ENCODE measurements around the gene ACSS1.

The ACSS1 gene

DNA sequence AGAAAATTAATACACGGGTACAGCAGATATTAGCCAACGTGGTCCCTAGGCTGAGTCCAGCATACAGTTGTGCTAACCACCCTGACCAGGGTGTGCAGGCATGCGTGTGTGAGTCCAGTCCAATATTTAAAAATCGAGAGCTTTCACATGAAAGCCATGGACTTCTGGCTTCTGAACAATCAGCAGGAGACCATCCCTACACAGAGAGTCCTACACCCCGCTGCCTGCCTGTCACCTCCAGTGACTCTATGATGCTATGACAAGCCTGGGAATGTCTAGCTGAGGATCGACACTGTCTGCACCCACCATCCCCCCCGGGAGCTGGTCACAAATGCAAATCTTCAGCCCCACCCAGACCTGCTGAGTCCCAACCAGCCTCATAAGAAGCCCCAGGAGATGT, 7.9 kb downstream of the ACSS1 start:
- TF ChIP-seq, protein P1, sequence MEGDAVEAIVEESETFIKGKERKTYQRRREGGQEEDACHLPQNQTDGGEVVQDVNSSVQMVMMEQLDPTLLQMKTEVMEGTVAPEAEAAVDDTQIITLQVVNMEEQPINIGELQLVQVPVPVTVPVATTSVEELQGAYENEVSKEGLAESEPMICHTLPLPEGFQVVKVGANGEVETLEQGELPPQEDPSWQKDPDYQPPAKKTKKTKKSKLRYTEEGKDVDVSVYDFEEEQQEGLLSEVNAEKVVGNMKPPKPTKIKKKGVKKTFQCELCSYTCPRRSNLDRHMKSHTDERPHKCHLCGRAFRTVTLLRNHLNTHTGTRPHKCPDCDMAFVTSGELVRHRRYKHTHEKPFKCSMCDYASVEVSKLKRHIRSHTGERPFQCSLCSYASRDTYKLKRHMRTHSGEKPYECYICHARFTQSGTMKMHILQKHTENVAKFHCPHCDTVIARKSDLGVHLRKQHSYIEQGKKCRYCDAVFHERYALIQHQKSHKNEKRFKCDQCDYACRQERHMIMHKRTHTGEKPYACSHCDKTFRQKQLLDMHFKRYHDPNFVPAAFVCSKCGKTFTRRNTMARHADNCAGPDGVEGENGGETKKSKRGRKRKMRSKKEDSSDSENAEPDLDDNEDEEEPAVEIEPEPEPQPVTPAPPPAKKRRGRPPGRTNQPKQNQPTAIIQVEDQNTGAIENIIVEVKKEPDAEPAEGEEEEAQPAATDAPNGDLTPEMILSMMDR (IDR thresholded peaks at IDR 0.05): no peak
- peaks cover 32 to 36% of the 10 kb centered on the region in 2 experiments for H3K4me1 ChIP-seq (ENCODE audit: control insufficient read depth in 1 of 2, insufficient read depth in 1 of 2, low read depth in 1 of 2, low read length in 1 of 2)
- H3K27ac ChIP-seq: no peak overlapping the region
- no peaks in the 10 kb centered on the region for H3K9me3 ChIP-seq
- H3K27me3 ChIP-seq: no peaks in the 10 kb centered on the region
- peaks cover 12% of the 10 kb centered on the region for H3K36me3 ChIP-seq
- H3K4me3 ChIP-seq (ENCODE audit: low read depth in 1 of 2, low read length in 1 of 2): no peak overlapping the region

DNA sequence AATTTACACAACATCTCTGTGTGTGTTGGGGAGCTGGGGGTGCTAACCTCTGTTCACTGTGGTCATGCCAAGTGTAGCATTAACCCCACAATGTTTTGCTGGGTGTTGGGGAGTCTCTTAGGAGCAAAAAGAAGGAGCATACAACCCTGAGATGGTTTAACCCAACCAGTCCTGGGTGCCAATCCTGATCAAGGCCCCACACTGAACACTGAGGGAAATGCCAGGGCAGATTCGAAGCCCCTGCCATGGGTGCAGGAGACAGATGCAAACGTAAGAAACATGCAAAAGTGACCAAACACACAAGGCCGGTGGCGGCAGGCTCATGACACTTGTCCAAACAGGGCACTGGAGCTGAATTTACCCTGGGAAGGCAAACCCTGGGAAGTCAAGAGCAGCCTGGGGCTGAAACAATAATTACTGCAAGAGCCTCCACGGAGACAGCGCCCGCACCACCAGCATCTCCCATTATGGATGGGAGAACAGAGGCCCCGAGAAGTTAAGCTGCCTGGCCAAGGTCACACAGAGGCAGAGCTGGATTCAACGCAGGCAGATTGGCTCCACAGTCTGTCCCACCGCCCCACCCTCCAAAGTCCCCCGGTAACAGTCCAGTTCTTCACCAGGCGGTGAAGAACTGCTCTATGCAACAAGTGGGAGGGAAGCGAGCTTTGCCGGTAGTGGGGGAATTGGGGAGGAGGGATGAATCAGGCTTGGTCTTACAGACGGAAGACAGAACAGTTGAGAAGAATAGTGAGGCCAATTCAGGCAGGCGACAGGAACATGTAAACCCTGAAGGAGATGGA, 8.5 kb downstream of the ACSS1 start:
- H3K9me3 ChIP-seq: no peaks in the 10 kb centered on the region
- no peak overlapping the region for H3K27ac ChIP-seq
- H3K36me3 ChIP-seq: peaks cover 12% of the 10 kb centered on the region
- no peak overlapping the region for H3K4me3 ChIP-seq (ENCODE audit: low read depth in 1 of 2, low read length in 1 of 2)
- TF ChIP-seq, protein P1 (IDR thresholded peaks at IDR 0.05): no peak
- H3K27me3 ChIP-seq: no peaks in the 10 kb centered on the region
- H3K4me1 ChIP-seq (ENCODE audit: control insufficient read depth in 1 of 2, insufficient read depth in 1 of 2, low read depth in 1 of 2, low read length in 1 of 2): peaks cover 37 to 41% of the 10 kb centered on the region in 2 experiments

DNA sequence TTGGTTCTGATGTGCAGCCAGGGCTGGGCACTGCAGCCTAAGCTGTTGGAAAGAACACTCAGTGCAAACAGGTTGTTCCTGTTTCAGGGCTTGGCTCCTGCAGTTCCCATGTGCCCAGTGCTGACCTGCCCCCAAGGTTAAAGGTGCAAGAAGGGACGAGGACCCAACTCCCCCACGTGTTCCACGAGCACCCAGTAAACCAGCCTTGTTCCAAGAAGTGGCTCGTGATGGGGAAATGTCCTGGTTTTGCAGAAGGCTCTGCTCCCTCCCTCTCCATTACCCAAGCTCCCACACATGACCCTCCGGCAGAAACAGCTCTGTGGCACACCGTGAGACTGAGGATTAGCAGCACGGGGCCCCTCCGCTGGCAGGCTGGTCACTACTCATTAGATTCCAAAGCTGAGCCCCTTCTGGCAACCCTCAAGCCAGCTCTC, 9.4 kb downstream of the ACSS1 start:
- no peaks in the 10 kb centered on the region for H3K9me3 ChIP-seq
- TF ChIP-seq, protein P1 (IDR thresholded peaks at IDR 0.05): no peak
- H3K4me3 ChIP-seq (ENCODE audit: low read depth in 1 of 2, low read length in 1 of 2): no peak overlapping the region
- H3K4me1 ChIP-seq (ENCODE audit: control insufficient read depth in 1 of 2, insufficient read depth in 1 of 2, low read depth in 1 of 2, low read length in 1 of 2): peaks cover 33 to 41% of the 10 kb centered on the region in 2 experiments
- no peak overlapping the region for H3K27ac ChIP-seq
- peaks cover 12% of the 10 kb centered on the region for H3K36me3 ChIP-seq
- no peaks in the 10 kb centered on the region for H3K27me3 ChIP-seq

DNA sequence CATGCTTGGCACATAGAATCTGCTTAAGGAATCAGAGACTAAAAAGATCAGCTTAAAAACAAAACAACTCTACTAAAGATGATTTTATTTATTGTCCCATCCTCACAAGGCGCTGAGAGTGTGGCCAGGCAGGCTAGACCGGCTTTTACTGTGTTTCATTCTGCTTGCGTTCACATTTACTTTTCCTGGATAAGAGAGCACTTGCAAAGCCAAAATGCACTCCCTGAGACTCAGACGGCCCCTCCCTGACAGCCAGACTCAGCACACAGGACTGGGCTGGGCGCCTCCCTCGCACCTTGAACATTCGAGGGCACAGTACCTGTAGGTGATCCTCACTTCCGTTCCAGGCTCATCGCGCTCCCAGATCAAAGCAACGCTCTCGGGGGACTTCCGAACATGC, 10.2 kb downstream of the ACSS1 start:
- H3K27me3 ChIP-seq: no peaks in the 10 kb centered on the region

DNA sequence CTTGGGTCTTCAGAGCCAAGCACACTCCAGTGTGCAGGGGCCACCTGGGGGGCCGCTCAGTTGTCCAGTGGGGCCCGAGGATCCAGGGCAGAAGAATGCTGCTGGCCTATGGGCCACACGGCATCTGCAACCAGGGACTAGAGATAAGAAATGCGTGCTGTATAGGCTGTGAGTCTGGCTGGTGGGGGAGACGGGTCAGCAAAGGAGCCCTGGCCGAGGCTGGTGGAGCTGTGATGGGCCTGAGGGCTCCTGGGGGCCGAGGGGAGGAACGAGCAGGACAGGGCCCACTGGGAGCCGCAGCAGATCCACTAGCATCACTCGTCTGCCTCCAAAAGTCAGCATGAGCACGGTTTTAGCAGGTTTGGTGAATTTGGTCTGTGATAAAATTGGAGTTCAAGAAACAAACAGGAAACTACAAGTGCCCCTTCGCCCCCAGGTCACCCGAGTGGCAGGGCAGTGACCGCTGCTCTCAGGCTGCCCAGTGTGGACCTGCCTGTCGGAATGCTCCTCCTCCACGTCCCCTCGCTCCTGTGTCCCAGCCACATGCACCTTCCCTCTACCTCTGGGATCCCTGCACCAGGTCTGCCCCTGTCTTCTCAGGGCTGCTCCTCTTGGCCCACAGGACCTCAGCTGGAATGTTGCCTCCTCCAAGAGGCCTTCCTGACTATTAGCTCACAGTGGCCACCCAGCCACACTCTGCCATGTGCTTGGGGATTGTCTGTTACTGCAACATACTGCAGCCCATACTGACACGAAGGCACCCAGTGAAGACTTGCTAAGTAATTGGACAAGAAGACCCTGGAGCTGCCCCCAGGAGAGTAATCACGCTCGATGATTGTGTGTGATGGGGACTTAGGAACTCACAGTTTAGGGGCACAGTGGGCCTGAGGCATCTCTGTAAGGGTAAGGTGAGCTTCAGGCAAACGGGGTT, 10.9 kb downstream of the ACSS1 start:
- no peak overlapping the region for H3K4me3 ChIP-seq (ENCODE audit: low read depth in 1 of 2, low read length in 1 of 2)
- H3K4me1 ChIP-seq (ENCODE audit: control insufficient read depth in 1 of 2, insufficient read depth in 1 of 2, low read depth in 1 of 2, low read length in 1 of 2): peaks cover 40 to 50% of the 10 kb centered on the region in 2 experiments
- H3K27ac ChIP-seq: peak overlapping the region; percentile 17
- no peaks in the 10 kb centered on the region for H3K9me3 ChIP-seq
- peaks cover 12% of the 10 kb centered on the region for H3K36me3 ChIP-seq
- TF ChIP-seq, protein P1 (IDR thresholded peaks at IDR 0.05): no peak
- no peaks in the 10 kb centered on the region for H3K27me3 ChIP-seq

More for the DNA sequence above, 10.2 kb downstream of the ACSS1 start:
- H3K27ac ChIP-seq: no peak overlapping the region
- no peaks in the 10 kb centered on the region for H3K9me3 ChIP-seq
- peaks cover 12% of the 10 kb centered on the region for H3K36me3 ChIP-seq
- no peak overlapping the region for H3K4me3 ChIP-seq (ENCODE audit: low read depth in 1 of 2, low read length in 1 of 2)
- H3K4me1 ChIP-seq (ENCODE audit: control insufficient read depth in 1 of 2, insufficient read depth in 1 of 2, low read depth in 1 of 2, low read length in 1 of 2): peaks cover 33 to 43% of the 10 kb centered on the region in 2 experiments
- TF ChIP-seq, protein P1 (IDR thresholded peaks at IDR 0.05): no peak

All from neutrophil (primary cell).